Neural progenitor cell (in vitro differentiated cells): ENCODE results near the gene CCDC183.

Experiments used
- EZH2 ChIP-seq: fragments of 200-600 bp; sonication (generic); IDR thresholded peaks from 2 replicates; pipeline ENCODE4 v1.6.1; 2017; ENCODE audit warnings: antibody characterized with exemption, mild to moderate bottlenecking, moderate library complexity
- EZH2phosphoT487 ChIP-seq: fragments of 200-600 bp; sonication (generic); IDR thresholded peaks from 2 replicates; pipeline ENCODE4 v1.6.1; 2017; ENCODE audit warnings: antibody characterized with exemption
- TF ChIP-seq, protein P1 (sequence below): fragments of 200-600 bp; sonication (generic); IDR thresholded peaks from 2 replicates; pipeline ENCODE4 v1.5.1; 2017; ENCODE audit warnings: antibody characterized with exemption, mild to moderate bottlenecking

DNA sequence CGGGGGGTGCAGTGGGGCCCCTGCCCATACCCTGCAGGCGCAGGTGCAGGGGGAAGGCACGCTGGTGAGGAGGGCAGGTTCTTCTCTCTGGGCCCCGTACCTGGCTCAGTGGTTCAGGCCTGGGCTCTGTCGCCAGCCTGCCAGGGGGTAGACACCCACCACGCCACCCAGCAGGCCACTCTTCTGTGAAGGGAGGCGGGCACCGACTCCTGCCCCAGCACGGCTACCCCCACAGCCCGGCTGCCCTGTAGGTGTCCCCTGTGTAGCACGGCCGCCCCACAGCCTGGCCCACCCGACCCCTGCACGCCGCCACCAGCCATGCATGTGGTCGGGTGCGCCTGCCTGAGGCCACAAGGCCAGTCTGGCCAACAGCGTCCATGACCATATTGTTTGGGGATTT is 49.5 kb upstream of the CCDC183 start:
- TF ChIP-seq, protein P1, sequence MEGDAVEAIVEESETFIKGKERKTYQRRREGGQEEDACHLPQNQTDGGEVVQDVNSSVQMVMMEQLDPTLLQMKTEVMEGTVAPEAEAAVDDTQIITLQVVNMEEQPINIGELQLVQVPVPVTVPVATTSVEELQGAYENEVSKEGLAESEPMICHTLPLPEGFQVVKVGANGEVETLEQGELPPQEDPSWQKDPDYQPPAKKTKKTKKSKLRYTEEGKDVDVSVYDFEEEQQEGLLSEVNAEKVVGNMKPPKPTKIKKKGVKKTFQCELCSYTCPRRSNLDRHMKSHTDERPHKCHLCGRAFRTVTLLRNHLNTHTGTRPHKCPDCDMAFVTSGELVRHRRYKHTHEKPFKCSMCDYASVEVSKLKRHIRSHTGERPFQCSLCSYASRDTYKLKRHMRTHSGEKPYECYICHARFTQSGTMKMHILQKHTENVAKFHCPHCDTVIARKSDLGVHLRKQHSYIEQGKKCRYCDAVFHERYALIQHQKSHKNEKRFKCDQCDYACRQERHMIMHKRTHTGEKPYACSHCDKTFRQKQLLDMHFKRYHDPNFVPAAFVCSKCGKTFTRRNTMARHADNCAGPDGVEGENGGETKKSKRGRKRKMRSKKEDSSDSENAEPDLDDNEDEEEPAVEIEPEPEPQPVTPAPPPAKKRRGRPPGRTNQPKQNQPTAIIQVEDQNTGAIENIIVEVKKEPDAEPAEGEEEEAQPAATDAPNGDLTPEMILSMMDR: no peak
- TF ChIP-seq EZH2phosphoT487 (no peak), EZH2 (no peak)
